Measurements from ENCODE around the gene MRPS25.

MRPS25 gene

DNA sequence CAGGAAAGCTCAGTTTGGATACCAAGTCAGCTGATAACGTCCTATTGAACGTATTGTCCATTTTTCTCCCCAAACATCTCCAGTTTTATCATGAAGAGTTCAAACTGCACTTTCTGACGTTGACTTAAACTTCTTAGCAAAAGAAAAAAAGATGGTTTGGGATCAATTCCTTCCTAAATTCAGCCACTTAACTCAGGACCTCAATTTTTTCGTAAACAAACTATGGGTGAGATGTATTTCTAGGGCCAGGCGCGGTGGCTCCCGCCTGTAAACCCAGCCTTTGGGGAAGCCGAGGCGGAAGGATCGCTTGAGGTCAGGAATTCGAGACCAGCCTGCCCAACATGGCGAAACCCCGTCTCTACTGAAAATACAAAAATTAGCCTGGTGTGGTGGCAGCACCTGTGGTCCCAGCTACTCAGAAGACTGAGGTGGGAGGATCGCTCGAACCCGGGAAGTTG, 464 bp upstream of the MRPS25 start:
- TF ChIP-seq, protein P1, sequence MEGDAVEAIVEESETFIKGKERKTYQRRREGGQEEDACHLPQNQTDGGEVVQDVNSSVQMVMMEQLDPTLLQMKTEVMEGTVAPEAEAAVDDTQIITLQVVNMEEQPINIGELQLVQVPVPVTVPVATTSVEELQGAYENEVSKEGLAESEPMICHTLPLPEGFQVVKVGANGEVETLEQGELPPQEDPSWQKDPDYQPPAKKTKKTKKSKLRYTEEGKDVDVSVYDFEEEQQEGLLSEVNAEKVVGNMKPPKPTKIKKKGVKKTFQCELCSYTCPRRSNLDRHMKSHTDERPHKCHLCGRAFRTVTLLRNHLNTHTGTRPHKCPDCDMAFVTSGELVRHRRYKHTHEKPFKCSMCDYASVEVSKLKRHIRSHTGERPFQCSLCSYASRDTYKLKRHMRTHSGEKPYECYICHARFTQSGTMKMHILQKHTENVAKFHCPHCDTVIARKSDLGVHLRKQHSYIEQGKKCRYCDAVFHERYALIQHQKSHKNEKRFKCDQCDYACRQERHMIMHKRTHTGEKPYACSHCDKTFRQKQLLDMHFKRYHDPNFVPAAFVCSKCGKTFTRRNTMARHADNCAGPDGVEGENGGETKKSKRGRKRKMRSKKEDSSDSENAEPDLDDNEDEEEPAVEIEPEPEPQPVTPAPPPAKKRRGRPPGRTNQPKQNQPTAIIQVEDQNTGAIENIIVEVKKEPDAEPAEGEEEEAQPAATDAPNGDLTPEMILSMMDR (IDR thresholded peaks at IDR 0.05; ENCODE audit: insufficient read depth, low read length, poor library complexity, severe bottlenecking), result no peak
- Histone ChIP-seq H3K27me3 (replicated peaks; ENCODE audit: control insufficient read depth, insufficient read depth, low read length) (no peaks in the 10 kb centered on the region), H3K36me3 (ENCODE audit: control insufficient read depth, insufficient read depth, low read length) (no peaks in the 10 kb centered on the region), H3K4me3 (replicated peaks; ENCODE audit: low read depth, low read length) (peak overlapping the region; percentile 81)
- no peak for DNase-seq (ENCODE audit: extremely low read depth, insufficient read length)

DNA sequence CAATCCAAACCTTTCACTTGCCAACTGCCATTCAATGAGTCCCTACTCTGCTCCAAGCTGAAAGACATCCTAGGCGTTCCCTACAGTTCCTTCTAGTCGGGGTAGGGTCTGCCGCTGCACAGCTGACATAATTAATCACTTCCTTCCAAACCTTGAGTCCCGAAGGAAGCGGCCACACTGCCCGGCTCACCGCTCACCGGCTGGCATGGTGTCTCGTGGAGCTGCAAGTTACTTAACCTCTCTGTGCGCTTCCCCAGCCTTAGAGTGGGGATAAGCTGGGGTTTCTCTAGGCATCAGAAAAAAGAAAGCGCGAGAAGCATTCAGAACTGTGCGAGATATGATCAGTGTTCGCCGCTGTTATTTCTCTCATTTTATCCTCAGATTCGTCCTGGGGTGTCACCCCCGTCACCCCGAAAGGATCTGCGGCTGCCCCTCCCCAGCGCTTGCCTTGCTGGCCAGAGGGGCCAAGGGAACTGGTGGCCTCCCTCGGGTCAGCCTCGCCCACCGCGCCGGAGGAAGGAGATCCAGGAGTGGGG, 748 bp downstream of the MRPS25 start:
- TF ChIP-seq, protein P1 (IDR thresholded peaks at IDR 0.05; ENCODE audit: insufficient read depth, low read length, poor library complexity, severe bottlenecking), result no peak
- H3K27me3 ChIP-seq (replicated peaks; ENCODE audit: control insufficient read depth, insufficient read depth, low read length), result no peaks in the 10 kb centered on the region
- no peaks in the 10 kb centered on the region for H3K36me3 ChIP-seq (ENCODE audit: control insufficient read depth, insufficient read depth, low read length)
- peak overlapping the region; percentile 81 for H3K4me3 ChIP-seq (replicated peaks; ENCODE audit: low read depth, low read length)
- DNase-seq (ENCODE audit: extremely low read depth, insufficient read length), result peak; percentile 28

DNA sequence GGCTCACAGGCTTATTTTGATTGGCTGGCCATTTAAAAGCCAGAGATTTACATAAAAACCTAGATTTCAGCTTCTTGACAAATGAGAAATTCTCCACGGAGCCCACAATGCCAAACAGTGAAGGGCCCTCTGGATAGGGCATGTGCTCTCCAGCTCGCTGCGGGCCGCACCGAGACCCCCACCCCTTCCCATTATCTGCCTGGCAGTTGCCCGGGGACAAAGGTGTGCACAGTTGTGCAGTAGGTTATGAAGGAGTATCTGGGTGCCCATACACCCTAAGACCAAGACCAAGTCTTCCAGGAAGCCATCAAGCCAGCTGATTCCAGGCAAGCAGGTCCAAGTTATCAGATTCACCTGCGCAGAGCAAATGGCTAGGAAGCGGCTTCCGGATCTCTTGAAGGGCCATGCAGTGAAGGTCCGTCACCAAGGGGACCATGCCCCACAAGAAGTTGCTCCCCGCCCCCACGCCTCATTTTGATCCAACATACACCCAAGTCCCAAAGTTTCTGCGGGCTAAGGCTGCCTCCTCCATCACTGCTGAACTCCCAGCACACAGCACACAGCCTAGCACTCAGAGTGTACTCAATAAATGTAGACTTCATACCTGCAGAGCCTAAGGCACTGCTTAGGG, 1.3 kb downstream of the MRPS25 start:
- no peak for DNase-seq (ENCODE audit: extremely low read depth, insufficient read length)
- TF ChIP-seq, protein P1 (IDR thresholded peaks at IDR 0.05; ENCODE audit: insufficient read depth, low read length, poor library complexity, severe bottlenecking), result no peak
- peaks cover 3% of the 10 kb centered on the region for H3K36me3 ChIP-seq (ENCODE audit: control insufficient read depth, insufficient read depth, low read length)
- no peaks in the 10 kb centered on the region for H3K27me3 ChIP-seq (replicated peaks; ENCODE audit: control insufficient read depth, insufficient read depth, low read length)
- H3K4me3 ChIP-seq (replicated peaks; ENCODE audit: low read depth, low read length), result peak overlapping the region; percentile 81

DNA sequence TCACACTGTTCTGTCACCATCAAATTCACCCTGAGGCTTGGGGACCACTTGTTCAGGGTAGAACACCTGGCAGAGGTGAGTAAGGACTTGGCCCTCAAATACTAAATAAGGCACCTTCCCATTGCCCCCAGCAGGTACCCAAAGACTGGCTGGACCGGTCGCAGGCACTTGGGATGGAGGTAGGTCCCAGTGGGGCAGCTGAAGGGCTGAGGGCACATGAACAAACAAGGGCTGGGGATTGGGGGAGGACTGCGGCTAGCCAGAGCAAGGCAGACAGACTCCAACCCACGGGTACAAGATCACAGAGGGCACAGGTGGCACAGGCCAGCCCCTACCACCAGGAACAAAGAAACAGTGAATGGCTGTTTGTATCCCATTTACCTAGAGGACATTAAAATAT, 1.9 kb downstream of the MRPS25 start:
- DNase-seq (ENCODE audit: extremely low read depth, insufficient read length), result no peak

DNA sequence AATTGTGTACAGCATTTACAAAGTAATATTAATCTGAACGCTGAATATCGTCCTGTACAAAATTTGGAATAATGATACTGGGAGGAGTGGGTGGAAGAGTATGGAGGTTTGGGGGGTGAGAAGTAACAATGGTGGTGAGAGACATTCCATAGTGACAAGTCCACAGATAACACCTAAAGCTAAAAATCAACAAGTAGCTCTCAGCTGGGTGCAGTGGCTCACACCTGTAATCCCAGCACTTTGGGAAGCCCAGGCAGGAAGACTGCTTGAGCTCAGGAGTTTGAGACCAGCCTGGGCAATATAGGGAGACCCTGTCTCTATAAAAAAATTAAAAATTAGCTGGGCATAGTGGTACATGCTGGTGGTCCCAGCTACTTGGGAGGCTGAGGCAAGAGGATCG, 5.1 kb downstream of the MRPS25 start:
- H3K36me3 ChIP-seq (ENCODE audit: control insufficient read depth, insufficient read depth, low read length), result peaks cover 21% of the 10 kb centered on the region
- H3K27me3 ChIP-seq (replicated peaks; ENCODE audit: control insufficient read depth, insufficient read depth, low read length), result no peaks in the 10 kb centered on the region
- DNase-seq (ENCODE audit: extremely low read depth, insufficient read length), result no peak
- TF ChIP-seq, protein P1 (IDR thresholded peaks at IDR 0.05; ENCODE audit: insufficient read depth, low read length, poor library complexity, severe bottlenecking), result no peak
- no peak overlapping the region for H3K4me3 ChIP-seq (replicated peaks; ENCODE audit: low read depth, low read length)

More for the DNA sequence above, 1.9 kb downstream of the MRPS25 start:
- TF ChIP-seq, protein P1 (IDR thresholded peaks at IDR 0.05; ENCODE audit: insufficient read depth, low read length, poor library complexity, severe bottlenecking), result no peak
- H3K36me3 ChIP-seq (ENCODE audit: control insufficient read depth, insufficient read depth, low read length), result peaks cover 8% of the 10 kb centered on the region
- H3K27me3 ChIP-seq (replicated peaks; ENCODE audit: control insufficient read depth, insufficient read depth, low read length), result no peaks in the 10 kb centered on the region
- H3K4me3 ChIP-seq (replicated peaks; ENCODE audit: low read depth, low read length), result peak overlapping the region; percentile 81
